K562 (cell line): ENCODE data around the gene NKAIN1. TPM values are rescaled to one million over a fixed set of nuclear protein-coding genes. Genes with fewer than 3 reads are reported as not detected.

ENCODE experiments used
- JUNB ChIP-seq: fragments of 450-650 bp; formaldehyde crosslinking; conservative IDR thresholded peaks from 2 replicates; pipeline ENCODE4 v1.4.0; 2020; ENCODE audit warnings: mild to moderate bottlenecking
- POLR3A ChIP-seq: IDR thresholded peaks from 2 replicates; pipeline ENCODE4 v1.6.1; 2011; ENCODE audit warnings: borderline replicate concordance, mild to moderate bottlenecking, moderate library complexity; ENCODE audit not compliant: insufficient read length, insufficient read depth; ENCODE audit errors: extremely low read depth
- SMAD1 ChIP-seq: fragments of 150-350 bp; IDR thresholded peaks from 2 replicates; pipeline ENCODE4 v1.6.1; 2014; ENCODE audit warnings: low read length, low read depth; ENCODE audit not compliant: partially characterized antibody
- ZNF121 ChIP-seq: sonication (generic); formaldehyde crosslinking; conservative IDR thresholded peaks from 2 replicates; pipeline ENCODE4 v1.8.0; 2022; ENCODE audit warnings: missing genetic modification reagents
- ZNF280A ChIP-seq: fragments of 450-650 bp; IDR thresholded peaks from 2 replicates; pipeline ENCODE4 v1.6.1; 2018; ENCODE audit warnings: mild to moderate bottlenecking, low read depth; ENCODE audit not compliant: partially characterized antibody
- ZNF717 ChIP-seq: fragments of 250-450 bp; sonication (Bioruptor Pico); IDR thresholded peaks from 2 replicates; pipeline ENCODE4 v1.5.0; 2021
- polyA plus RNA-seq, 8 experiments: library from polyadenylated mRNA; depleted of rRNA in 4 of 8; stranded (reverse) in 5 of 8; unstranded in 3 of 8; fragments of >200 nt; fragmentation: Nextera tagmentation in 2 of 8; fragmentation: Illumina TruSeq in 1 of 8; extraction: Ambion mirVana in 2 of 8; extraction: Trizol in 1 of 8; gene quantifications; 2 replicates each; pipeline versions ENCODE4 v1.2.1 to v1.2.3, GENCODE V29; 2011 to 2014; ENCODE audit warnings: inconsistent platforms in 1 of 8, missing spikeins in 1 of 8
- total RNA-seq, 7 experiments: library from RNA; depleted of rRNA in 6 of 7; stranded (reverse); fragments of >200 nt in 6 of 7; fragmentation: Illumina TruSeq in 2 of 7; extraction: Trizol in 2 of 7; gene quantifications; 2 replicates each; pipeline versions ENCODE4 v1.2.1 to v1.2.3, GENCODE V29; 2011 to 2021; ENCODE audit warnings: low replicate concordance in 1 of 7
- TF ChIP-seq, protein P1 (sequence below): fragments of 450-650 bp; IDR thresholded peaks from 2 replicates; pipeline ENCODE4 v1.6.1; 2014; ENCODE audit warnings: low read depth, mild to moderate bottlenecking, moderate library complexity, borderline replicate concordance
- TF ChIP-seq, protein P2 (sequence below): fragments of 250-450 bp; sonication (Bioruptor Pico); IDR thresholded peaks from 2 replicates; pipeline ENCODE4 v1.5.0; 2021
- TF ChIP-seq, protein P3 (sequence below): fragments of 250-450 bp; sonication (Bioruptor Pico); IDR thresholded peaks from 2 replicates; pipeline ENCODE4 v1.8.0; 2022; ENCODE audit warnings: moderate library complexity, mild to moderate bottlenecking, inconsistent platforms

The NKAIN1 gene
- total and polyA plus RNA-seq, 9 of the 15 experiments (the other 6 are each of a cell fraction or from before 2014, with no cell fraction given): 0.03 to 0.22 (median 0.04) TPM; not detected in 3

GRCh38 chr1:31198150-31198549 is 41.5 kb downstream of the NKAIN1 start (continued):
- TF ChIP-seq, protein P1, sequence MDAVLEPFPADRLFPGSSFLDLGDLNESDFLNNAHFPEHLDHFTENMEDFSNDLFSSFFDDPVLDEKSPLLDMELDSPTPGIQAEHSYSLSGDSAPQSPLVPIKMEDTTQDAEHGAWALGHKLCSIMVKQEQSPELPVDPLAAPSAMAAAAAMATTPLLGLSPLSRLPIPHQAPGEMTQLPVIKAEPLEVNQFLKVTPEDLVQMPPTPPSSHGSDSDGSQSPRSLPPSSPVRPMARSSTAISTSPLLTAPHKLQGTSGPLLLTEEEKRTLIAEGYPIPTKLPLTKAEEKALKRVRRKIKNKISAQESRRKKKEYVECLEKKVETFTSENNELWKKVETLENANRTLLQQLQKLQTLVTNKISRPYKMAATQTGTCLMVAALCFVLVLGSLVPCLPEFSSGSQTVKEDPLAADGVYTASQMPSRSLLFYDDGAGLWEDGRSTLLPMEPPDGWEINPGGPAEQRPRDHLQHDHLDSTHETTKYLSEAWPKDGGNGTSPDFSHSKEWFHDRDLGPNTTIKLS: no peak
- TF ChIP-seq, protein P2, sequence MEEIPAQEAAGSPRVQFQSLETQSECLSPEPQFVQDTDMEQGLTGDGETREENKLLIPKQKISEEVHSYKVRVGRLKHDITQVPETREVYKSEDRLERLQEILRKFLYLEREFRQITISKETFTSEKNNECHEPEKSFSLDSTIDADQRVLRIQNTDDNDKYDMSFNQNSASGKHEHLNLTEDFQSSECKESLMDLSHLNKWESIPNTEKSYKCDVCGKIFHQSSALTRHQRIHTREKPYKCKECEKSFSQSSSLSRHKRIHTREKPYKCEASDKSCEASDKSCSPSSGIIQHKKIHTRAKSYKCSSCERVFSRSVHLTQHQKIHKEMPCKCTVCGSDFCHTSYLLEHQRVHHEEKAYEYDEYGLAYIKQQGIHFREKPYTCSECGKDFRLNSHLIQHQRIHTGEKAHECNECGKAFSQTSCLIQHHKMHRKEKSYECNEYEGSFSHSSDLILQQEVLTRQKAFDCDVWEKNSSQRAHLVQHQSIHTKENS (CRISPR knock-in tag): no peak
- TF ChIP-seq ZNF717 (CRISPR knock-in tag) (no peak), POLR3A (no peak), ZNF280A (no peak), JUNB (CRISPR knock-in tag) (no peak), ZNF121 (CRISPR knock-in tag) (no peak), SMAD1 (no peak)
- TF ChIP-seq, protein P3, sequence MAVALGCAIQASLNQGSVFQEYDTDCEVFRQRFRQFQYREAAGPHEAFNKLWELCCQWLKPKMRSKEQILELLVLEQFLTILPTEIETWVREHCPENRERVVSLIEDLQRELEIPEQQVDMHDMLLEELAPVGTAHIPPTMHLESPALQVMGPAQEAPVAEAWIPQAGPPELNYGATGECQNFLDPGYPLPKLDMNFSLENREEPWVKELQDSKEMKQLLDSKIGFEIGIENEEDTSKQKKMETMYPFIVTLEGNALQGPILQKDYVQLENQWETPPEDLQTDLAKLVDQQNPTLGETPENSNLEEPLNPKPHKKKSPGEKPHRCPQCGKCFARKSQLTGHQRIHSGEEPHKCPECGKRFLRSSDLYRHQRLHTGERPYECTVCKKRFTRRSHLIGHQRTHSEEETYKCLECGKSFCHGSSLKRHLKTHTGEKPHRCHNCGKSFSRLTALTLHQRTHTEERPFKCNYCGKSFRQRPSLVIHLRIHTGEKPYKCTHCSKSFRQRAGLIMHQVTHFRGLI (CRISPR knock-in tag): no peak
- TF ChIP-seq, all 486 proteins: peak for 0
